HG02642 (cell line): ENCODE results near the gene PECR.
A peak's percentile ranks its signal among the peaks of the same experiment; 100 is the strongest.

Experiments used
- ATAC-seq: cut with Tn5 transposase; IDR thresholded peaks from one replicate; pipeline ENCODE4 v1.9.1; 2021; ENCODE audit warnings: mild to moderate bottlenecking; ENCODE audit not compliant: unreplicated experiment, poor library complexity

Gene PECR

DNA sequence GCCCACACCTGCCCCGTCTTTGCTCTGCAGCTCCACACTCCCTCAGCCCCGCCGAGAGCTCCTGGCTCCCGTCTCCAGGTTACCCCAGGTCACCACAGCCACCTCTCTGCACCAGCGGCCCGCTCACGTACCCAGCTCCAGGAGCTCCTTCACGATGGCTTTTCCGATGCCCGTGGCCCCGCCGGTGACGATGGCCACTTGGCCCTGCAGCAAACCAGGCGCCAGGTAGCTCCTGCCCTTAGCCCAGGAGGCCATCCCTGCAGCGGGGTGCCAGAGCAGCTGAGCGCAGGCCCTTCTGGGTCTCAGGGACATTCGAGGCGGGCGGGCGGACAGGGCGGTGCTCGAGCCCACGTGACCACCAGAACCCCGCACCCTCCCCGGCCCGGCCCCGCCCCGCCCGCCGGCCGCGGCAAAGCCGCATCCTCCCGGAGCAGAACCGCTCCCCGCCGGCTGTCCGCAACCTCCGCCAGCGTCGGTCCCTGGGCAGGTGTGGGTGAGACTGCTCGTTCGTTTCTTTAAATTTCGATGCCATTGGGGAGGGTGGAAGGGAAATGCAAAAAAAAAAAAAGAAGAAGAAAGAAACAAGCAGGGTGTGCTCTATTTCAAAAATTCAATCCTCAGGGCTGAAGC, at the start of gene PECR, which contains the start of gene TMEM169:
TSS of gene PECR (minus strand) at position 323 of the 630 bp plus-strand sequence. CDS start at position 255, 68 bp downstream.
TSS of gene TMEM169 (plus strand) at position 433 of the 630 bp plus-strand sequence. CDS start 14,045 bp downstream, outside the sequence.
- ATAC-seq, result peak; percentile 96

DNA sequence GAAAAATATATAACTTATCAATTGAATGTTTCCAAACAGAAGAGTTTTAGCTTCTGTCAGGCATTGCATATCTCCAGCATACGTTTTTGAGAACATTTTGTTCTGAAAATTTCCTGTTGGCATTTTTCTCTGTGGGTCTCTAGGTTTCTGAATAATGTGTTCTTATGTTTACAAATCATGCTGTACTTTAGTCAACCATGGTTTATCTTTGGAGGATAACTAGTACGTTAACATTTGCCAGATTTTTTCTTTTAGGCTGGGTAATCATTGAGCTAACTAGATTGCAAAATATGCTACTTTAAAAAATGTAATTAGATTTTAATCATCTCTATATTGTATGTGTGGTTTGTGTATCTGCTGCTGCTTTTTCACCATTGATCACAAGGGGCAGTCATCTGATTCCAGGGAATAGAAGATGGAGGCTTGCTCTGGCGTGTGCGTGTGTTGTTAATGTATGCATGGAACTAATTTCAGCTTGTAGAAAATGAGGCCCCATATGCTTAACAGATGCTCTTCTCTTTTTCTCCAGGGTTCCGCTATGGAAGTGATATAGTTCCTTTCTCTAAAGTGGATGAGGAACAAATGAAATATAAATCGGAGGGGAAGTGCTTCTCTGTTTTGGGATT, 48.9 kb upstream of the PECR start:
- ATAC-seq, result no peak

DNA sequence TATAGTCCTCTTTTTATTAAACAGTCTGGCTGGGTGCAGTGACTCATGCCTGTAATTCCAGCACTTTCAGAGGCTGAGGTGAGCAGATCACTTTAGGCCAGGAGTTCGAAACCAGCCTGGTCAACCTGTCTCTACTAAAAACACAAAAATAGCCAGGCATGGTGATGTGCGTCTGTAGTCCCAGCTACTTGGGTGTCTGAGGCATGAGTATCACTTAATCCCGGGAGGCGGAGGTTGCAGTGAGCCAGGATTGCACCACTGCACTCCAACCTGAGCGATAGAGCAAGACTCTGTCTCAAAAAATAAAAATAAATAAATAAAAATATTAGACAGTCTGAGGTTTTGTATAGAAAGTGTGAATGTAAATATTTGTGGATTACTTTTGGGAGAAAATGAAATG, 45.3 kb upstream of the PECR start:
- ATAC-seq, result no peak

DNA sequence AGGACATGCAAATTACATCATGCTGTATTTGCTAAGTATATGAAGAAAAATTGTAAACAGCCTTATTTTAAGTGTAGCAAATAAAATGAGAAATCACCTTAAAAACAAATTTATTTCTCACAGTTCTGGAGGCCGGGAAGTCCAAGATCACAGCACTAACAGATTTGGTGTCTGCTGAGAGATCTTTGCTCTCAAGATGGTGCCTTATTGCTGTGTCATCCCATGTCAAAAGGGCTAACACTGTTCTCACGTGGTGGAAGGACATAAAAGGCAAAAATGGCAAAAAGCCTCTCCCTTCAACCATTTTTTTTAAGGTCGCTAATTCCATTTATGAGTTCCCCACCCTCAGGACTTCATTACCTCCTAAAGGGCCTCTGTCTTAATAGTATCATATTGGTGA, 39.6 kb upstream of the PECR start:
- no peak for ATAC-seq

DNA sequence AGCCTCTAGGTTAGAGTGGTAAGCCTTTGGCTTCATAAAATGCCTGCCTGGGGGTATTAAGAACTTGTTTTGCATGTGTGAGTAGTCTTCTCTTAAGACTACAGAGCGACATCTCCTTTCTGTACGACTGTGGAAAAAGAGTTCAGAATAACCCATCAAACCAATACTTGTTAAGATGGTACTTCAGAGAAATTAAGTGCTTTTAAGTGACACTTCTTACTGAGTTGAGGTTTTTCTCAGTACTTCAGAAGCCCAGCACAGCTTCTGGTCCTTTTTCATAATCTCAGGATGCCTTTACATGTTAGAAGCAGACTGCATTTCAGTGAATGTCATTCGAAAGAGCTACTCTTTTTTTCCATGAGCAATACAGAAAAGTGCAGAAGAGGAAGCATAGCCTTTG, 38.4 kb upstream of the PECR start:
- ATAC-seq, result no peak

DNA sequence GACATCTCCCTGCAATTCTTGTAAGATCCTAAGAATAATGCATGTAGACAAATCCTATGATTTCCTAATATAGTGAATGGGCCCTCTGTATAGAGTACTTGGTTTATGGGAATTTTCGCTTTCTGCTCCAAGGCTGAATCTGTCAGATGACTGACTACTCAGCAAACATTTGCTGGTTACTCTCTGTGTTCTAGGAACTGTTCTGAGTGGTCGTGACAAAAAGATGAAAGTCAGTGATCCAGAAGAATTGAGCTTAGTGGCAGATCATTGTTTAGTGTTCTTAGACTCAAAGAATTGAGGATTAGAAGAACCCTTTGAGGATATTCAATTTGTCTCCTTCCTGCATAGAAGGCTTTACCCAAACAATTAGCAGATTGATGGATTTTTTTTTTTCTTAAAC, 37.5 kb upstream of the PECR start:
- ATAC-seq, result no peak

DNA sequence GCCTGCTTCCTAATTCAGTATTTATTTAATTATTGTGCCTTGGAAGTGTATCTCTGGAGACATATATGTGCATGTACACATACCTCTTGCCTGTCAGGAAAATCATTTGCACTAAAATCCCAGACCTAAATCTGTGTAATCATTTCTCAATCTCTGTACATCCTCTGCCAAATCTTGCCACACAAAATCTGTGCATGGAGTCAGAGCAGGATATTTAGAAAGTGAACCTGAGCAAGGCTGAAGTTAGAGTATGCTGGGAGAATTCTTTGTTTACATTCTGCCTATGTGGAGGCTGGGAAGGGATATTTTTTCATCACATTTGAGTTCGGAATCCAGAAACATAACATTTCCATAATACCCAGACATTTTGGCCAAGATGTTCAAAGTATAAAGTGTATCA, 36.9 kb upstream of the PECR start:
- ATAC-seq, result no peak

DNA sequence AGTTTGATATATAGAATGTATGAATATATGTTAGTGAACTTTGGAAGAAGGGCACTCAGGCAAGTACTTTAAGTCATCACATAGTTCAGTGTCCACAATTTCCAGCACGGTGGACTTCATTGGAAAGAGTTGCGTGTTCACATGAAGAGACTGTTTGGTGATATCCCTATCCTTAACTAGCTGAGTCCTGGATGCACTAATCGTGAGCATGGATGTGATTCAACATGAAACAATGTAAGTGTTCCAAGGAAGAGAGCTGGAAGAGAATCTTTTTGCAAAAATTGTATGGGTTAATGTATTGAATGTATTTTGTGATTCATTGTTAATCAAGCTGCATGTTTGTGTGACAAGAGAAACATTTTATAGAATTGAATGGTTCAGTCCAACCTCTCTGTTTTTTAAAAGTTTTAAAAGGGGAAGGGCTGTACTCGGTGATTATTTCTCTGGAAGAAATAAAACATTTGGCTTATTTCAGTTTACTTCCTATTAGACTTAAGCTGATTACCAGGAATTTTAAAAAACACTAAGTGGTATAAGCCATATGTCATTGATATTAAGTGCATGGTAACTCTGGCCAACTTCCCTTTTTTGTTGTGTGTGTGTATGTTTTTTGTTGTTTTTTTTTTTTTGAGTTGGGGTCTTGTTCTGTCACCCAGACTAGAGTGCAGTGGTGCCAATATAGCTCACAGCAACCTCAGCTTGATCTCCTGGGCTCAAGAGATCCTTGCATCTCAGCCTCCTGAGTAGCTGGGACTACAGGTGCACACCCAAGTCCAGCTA, 36.1 kb upstream of the PECR start:
- ATAC-seq, result no peak

DNA sequence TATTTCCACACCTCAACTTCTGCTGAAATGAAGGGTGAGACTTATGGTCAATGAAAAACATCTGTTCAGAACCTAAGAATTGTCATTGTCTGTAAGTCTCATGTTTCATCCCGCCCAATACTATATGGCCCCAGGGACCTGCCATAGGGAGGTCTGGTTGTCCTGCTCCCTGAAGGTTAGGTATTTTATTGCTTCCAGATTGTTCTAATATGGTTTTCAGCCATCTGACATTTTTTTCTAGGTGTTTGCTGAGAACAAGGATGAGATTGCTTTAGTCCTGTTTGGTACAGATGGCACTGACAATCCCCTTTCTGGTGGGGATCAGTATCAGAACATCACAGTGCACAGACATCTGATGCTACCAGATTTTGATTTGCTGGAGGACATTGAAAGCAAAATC, 34.8 kb upstream of the PECR start:
- no peak for ATAC-seq

DNA sequence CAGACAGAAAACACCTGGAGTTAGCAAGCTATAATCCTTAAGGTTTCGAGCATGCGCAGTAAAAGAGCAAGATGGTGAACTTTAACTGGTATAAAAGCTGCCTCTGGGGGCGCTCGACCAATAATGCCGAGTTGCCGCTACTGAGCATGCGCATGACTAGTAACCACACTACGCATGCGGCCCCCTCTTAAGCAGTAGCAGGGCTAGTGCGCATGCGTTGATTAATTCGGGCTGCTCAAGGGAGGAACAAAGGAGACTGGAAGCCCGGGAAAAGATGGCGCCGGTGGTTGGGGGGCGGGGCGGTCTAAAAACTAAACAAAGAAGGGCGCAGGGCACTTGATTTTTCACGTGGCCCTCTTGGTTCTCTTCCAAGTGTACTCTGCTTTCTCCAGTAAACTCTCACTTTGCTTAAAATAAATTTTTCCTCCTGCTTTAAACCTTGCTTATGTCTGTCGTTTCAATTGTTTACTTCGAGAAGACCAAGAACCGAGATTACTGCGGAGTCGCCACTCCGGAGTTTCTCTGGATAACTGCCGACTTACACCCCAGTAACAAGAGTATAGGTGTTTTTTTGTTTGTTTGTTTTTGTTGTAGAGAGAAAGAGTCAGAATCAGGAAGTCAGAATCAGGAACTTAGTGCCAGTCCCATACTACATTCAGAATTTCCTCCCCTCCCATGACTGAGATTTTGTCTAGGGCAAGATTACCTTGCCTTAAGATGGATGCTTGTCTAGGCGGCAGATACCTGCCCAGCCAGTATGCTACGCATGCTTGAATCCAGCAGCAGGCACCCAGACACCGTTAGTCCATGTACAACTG, 33.3 kb upstream of the PECR start:
- peak; percentile 55 for ATAC-seq

DNA sequence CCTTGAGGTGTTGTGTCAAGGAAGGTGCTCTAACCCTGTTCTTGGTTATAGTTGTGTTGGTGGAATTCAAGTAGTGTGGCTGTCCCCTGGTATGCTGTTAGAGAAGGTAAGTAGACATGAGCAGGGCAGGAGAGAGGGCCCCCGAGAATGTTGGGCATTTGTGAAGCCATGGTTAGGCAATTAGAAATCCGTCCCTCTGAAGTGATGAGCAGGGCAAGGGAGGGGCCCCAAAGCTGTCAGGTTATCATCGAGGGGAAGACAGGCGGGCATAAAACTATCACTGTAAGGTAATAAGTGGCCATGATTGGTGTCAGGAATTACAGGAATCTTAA, 32.7 kb upstream of the PECR start:
- ATAC-seq, result peak; percentile 3

DNA sequence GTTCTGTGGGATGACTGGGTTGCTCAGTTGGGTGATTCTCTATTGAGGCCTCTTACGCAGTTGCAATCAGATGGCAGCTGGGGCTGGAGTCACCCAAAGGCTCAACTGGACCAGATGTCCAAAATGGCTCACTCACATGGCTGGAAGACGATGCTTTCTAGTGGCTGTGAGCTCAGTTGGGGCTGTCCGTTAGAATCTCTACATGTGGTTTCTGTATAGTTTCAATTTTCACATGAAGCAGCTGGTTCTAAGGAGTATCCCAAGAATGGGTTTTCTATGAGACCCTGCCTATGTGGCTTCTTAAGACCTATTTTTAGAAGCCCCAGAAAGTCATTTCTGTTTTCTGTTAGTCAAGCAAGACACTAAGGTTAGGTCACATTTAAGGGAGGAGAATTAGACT, 32.0 kb upstream of the PECR start:
- ATAC-seq, result peak; percentile 73

DNA sequence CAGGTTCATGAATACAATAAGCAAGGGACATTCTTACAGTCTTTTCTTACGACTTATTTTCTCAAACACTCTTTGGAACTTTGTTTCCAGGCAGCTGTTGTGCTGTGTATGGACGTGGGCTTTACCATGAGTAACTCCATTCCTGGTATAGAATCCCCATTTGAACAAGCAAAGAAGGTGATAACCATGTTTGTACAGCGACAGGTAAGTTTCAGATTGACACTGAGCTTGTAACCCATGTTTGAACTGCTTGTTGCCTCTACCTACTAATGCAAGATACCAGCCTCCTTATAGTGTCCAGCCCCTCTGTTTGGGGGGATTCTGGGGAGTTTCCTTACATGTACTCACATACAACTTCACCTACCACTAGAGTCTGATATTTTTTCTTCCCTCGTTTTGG, 31.3 kb upstream of the PECR start:
- ATAC-seq, result no peak

DNA sequence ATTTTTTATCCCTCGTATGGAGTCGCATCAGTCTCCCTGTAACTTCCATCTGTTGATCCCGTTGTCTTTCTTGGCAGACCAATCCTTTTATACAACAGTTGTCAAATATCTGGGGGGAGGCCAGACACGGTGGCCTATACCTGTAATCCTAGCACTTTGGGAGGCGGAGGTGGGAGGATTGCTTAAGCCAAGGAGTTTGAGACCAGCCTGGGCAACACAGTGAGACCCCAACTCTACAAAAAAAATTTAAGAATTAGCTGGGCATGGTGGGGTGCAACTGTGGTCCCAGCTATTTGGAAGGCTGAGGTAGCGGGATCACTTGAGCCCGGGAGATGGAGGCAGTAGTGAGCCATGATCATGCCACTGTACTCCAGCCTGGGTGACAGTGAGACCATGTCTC, 29.5 kb upstream of the PECR start:
- no peak for ATAC-seq

DNA sequence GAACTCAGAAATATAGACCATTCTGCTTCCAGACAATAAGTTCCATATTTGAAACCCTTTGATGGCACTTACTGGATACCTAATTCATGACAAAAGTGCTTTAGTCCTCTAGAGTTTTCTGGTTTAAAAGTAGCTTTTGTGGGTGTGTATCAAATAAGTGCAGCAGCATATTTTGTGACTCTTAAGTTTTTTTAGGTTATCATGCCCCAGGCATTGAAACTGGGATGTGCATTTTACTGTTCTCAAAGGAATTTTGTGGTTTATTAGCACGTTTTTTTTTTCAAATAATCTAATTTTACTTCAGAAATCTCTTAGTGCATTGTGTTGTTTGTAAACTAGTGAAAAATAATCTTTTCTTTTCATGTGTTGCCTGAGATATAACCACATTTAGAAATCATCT, 29.0 kb upstream of the PECR start:
- no peak for ATAC-seq

DNA sequence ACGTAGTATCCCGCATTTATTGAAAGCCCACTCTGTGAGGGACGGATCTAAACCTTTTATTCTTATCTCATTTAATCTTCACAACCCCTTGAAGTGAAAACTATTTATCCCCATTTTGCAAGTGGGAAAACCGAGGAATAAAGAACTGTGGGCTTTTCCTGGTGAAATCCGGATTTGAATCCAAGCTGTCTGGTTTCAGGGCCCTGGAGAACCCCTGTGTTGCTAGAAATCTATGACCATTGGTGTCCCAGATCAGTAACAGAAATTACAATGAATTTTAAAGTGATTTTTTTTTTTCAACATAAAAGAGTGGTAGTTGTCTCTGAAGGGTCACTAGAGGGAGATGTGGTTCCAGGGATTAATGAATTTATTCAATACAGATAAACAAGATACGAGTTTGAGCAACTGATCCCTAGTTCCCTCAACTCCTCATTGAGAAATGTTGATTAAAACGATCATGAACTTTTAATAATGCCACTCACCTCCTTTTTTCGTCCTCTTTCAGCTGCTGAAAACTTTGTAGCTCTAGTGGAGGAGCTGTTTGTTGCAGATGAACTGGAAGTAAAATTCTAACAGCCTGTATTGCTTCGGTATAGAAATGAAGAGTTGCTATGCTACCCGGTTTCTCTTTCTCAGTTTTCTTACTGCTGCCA, 28.5 kb upstream of the PECR start:
- no peak for ATAC-seq

DNA sequence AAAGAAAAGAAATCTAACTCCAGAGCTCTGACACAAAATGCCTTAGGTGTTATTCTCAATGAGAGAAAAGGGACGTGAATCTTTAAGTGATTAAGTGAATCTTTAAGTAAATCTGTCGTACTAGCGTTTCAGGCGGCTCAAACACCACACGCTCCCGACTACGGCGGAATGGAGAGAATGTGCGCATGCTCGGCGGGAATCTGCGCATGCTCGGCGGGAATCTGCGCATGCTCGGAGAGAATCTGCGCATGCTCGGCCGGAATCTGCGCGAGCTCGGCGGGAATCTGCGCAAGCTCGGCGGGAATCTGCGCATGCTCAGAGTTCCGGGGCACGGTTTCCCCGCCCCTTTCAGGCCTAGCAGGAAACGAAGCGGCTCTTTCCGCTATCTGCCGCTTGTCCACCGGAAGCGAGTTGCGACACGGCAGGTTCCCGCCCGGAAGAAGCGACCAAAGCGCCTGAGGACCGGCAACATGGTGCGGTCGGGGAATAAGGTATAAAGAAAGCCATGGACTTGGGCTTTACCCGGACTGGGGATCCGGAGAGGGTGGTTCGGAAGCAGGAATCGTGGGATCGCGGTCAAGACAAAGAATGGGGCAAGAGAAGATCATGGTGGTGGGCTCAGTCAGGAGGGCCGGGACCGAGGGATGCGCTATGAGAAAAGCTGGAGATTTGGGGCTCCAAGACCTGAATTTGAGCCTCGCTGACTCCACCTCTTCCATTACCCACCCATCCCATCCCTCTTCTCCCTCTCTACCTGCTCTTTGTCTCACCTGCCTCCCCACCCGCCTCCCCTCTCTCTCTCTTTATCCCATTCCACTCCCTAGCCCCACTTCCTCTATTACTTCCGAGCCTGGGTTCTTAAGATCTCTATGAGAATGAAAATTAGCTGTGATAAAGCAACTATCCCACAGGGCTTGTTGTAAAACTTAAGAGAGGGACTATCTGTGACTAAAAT, 27.6 kb upstream of the PECR start, which contains the start of gene XRCC5:
TSS of gene XRCC5 (plus strand) at position 382 of the 955 bp plus-strand sequence. CDS start at position 471, 89 bp downstream.
- peak; percentile 69 for ATAC-seq

DNA sequence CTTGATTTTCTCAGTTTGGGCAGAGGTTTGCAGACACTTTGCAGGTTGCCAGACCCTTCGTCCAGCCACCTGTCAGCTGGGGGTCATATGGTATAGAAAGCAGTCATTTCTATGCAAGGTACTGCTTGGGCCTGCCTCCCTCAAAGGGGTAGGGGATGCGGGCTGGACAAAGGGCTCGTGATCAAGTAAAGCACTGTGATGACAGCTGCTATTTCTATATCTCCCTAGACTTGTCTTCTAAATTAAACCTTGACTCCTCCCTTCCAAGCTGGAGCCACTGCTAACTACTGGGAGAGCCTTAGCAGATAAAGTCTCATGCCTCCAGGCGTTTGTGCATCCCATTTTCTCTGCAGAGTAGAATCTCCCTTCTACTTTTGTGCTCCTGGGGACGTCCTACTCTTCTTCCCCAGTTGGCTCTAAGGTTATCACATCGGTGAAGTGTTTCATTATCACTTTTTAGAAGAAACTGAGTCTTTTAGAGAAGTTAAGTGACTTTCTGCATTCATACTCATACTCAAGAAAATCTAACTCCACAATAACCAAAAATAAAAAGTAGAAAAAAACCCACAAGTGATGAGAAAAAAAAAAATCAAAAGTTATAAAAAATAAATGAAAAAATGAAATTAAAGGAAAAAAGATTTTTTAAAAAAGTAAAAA, 26.8 kb upstream of the PECR start:
- no peak for ATAC-seq

DNA sequence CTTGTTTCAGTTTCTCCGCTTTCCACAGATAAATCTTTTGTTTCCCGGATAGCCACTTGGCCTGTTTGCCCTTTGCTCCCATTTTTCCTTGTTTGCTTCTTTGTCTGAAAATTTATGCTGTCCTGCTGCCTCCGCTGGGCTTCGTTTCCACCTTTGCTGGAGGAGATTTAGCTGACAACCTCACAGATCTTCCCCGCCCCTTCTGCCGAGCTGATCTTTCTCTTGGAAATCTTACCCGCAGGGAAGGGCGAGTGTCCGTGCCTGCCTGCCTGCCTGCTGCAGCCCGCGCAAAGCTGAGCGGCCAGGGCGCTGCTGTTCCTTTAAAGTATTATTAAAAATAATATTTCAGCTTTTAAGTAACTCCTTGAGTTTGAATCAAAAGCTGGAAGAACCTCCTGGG, 26.2 kb upstream of the PECR start:
- no peak for ATAC-seq
